K562 (cell line): ENCODE results near the gene PPP4R3B. TPM values are rescaled to one million over a fixed set of nuclear protein-coding genes. Genes with fewer than 3 reads are reported as not detected.

Experiments
- ARID4B ChIP-seq: sonication (generic); formaldehyde crosslinking; IDR thresholded peaks from 2 replicates; pipeline ENCODE4 v1.8.0; 2022; ENCODE audit warnings: mild to moderate bottlenecking, missing genetic modification reagents
- C11orf30 ChIP-seq: fragments of 450-650 bp; IDR thresholded peaks from 2 replicates; pipeline ENCODE4 v1.6.1; 2016; ENCODE audit warnings: low read depth, mild to moderate bottlenecking
- FOS ChIP-seq: IDR thresholded peaks from 3 replicates; pipeline ENCODE4 v1.6.1; 2011; ENCODE audit not compliant: insufficient read length; ENCODE audit errors: extremely low read depth
- FOXA3 ChIP-seq, 2 experiments: fragments of 450-650 bp in 1 of 2; sonication (generic) in 1 of 2; formaldehyde crosslinking; IDR thresholded peaks in 1 of 2; conservative IDR thresholded peaks in 1 of 2; 2 replicates each; pipeline versions ENCODE4 v1.4.0 to v1.8.0; 2020 to 2022; ENCODE audit warnings: mild to moderate bottlenecking in 2 of 2, missing genetic modification reagents in 1 of 2
- FOXJ2 ChIP-seq: fragments of 200-800 bp; sonication (Bioruptor generic); IDR thresholded peaks from 2 replicates; pipeline ENCODE4 v1.6.1; 2016; ENCODE audit warnings: missing genetic modification characterization, missing compliant biosample characterization
- FOXP1 ChIP-seq: sonication (generic); formaldehyde crosslinking; IDR thresholded peaks from 2 replicates; pipeline ENCODE4 v1.8.0; 2022; ENCODE audit warnings: mild to moderate bottlenecking, missing genetic modification reagents
- HDAC3 ChIP-seq: fragments of 450-650 bp; IDR thresholded peaks from 2 replicates; pipeline ENCODE4 v1.6.1; 2018; ENCODE audit warnings: borderline replicate concordance, mild to moderate bottlenecking, moderate library complexity; ENCODE audit not compliant: partially characterized antibody
- KAT7 ChIP-seq: sonication (generic); formaldehyde crosslinking; IDR thresholded peaks from 2 replicates; pipeline ENCODE4 v1.8.0; 2022; ENCODE audit warnings: missing genetic modification reagents, mild to moderate bottlenecking, borderline replicate concordance
- KHSRP ChIP-seq: fragments of 450-650 bp; IDR thresholded peaks from 2 replicates; pipeline ENCODE4 v1.6.1; 2017
- MLLT1 ChIP-seq, 2 experiments: fragments of 450-650 bp; IDR thresholded peaks; 2 replicates each; pipeline ENCODE4 v1.6.1; 2016
- MYC ChIP-seq, 2 experiments: fragments of 250-450 bp in 1 of 2; sonication (Bioruptor Pico) in 1 of 2; IDR thresholded peaks; 2 replicates each; pipeline versions ENCODE4 v1.5.1 to v1.6.1; 2012 to 2021; ENCODE audit warnings: low read depth in 2 of 2, borderline replicate concordance in 1 of 2, improper control_type of control experiment in 1 of 2, low read length in 1 of 2, mild to moderate bottlenecking in 1 of 2, moderate library complexity in 1 of 2
- NKRF ChIP-seq: fragments of 450-650 bp; IDR thresholded peaks from 2 replicates; pipeline ENCODE4 v1.6.1; 2016; ENCODE audit warnings: borderline replicate concordance
- PHF8 ChIP-seq: fragments of 200-600 bp; sonication (generic); IDR thresholded peaks from 2 replicates; pipeline ENCODE4 v1.6.1; 2012; ENCODE audit warnings: mixed run types, mild to moderate bottlenecking, inconsistent platforms, low read length, moderate library complexity, borderline replicate concordance
- SIN3A ChIP-seq, 2 experiments: fragments of 150-350 bp in 1 of 2; IDR thresholded peaks; 2 replicates each; pipeline ENCODE4 v1.6.1; 2011 to 2016; ENCODE audit warnings: borderline replicate concordance in 2 of 2, low read depth in 2 of 2, low read length in 2 of 2, mild to moderate bottlenecking in 2 of 2, moderate library complexity in 2 of 2; ENCODE audit not compliant: control insufficient read depth in 1 of 2
- TCF7L2 ChIP-seq: fragments of 150-350 bp; IDR thresholded peaks from 2 replicates; pipeline ENCODE4 v1.6.1; 2016; ENCODE audit warnings: low read depth, mild to moderate bottlenecking, low read length, moderate library complexity
- U2AF1 ChIP-seq: fragments of 200-400 bp; formaldehyde crosslinking; optimal IDR thresholded peaks from 2 replicates; pipeline ENCODE3; 2017; ENCODE audit warnings: mild to moderate bottlenecking, low read depth, low read length, moderate library complexity
- ZNF24 ChIP-seq: fragments of 450-650 bp; IDR thresholded peaks from 2 replicates; pipeline ENCODE4 v1.6.1; 2016
- ZNF41 ChIP-seq: fragments of 250-450 bp; sonication (Bioruptor Pico); conservative IDR thresholded peaks from 2 replicates; pipeline ENCODE4 v1.4.0; 2020; ENCODE audit warnings: mild to moderate bottlenecking
- polyA plus RNA-seq, 8 experiments: library from polyadenylated mRNA; depleted of rRNA in 4 of 8; stranded (reverse) in 5 of 8; unstranded in 3 of 8; fragments of >200 nt; fragmentation: Nextera tagmentation in 2 of 8; fragmentation: Illumina TruSeq in 1 of 8; extraction: Ambion mirVana in 2 of 8; extraction: Trizol in 1 of 8; gene quantifications; 2 replicates each; pipeline versions ENCODE4 v1.2.1 to v1.2.3, GENCODE V29; 2011 to 2014; ENCODE audit warnings: inconsistent platforms in 1 of 8, missing spikeins in 1 of 8
- total RNA-seq, 7 experiments: library from RNA; depleted of rRNA in 6 of 7; stranded (reverse); fragments of >200 nt in 6 of 7; fragmentation: Illumina TruSeq in 2 of 7; extraction: Trizol in 2 of 7; gene quantifications; 2 replicates each; pipeline versions ENCODE4 v1.2.1 to v1.2.3, GENCODE V29; 2011 to 2021; ENCODE audit warnings: low replicate concordance in 1 of 7

The PPP4R3B gene
- total and polyA plus RNA-seq, 9 of the 15 experiments (the other 6 are each of a cell fraction or from before 2014, with no cell fraction given), result 13.2 to 59.2 (median 41.9) TPM

GRCh38 chr2:55616551-55617174 is 759 bp downstream of the PPP4R3B start (continued):
- peak; percentile 29; the same call in 1 of the 2 replicates for TF ChIP-seq PHF8
- 0 out of 2 replicates have a peak, but pooled peaks have one; percentile 55 for TF ChIP-seq KAT7 (CRISPR knock-in tag)
- TF ChIP-seq ZNF41 (CRISPR knock-in tag), result no peak
- no peak for TF ChIP-seq MYC (IDR thresholded peaks at IDR 0.05; ENCODE audit: low read depth, low read length)
- no peak for TF ChIP-seq MYC (CRISPR knock-in tag; IDR thresholded peaks at IDR 0.05; ENCODE audit: borderline replicate concordance, low read depth)
- peak; percentile 56; the same call in 1 of the 2 replicates for TF ChIP-seq ARID4B (CRISPR knock-in tag)
- TF ChIP-seq MLLT1 (IDR thresholded peaks at IDR 0.05), result peak in 1 of 2 experiments; percentile 8; a peak in 1 of 4 replicates
- no peak for TF ChIP-seq TCF7L2
- 0 out of 2 replicates have a peak, but pooled peaks have one; percentile 8 for TF ChIP-seq C11orf30
- TF ChIP-seq FOXA3 (CRISPR knock-in tag; conservative IDR thresholded peaks at IDR 0.05 in 1 of 2, IDR thresholded peaks at IDR 0.05 in 1 of 2), result peak; percentile 40 to 54; a peak in 2 of 4 replicates
- TF ChIP-seq KHSRP, result no peak
- peak; percentile 30; the same call in 1 of the 2 replicates for TF ChIP-seq FOXP1 (CRISPR knock-in tag)
- TF ChIP-seq U2AF1, result no peak
- TF ChIP-seq SIN3A (IDR thresholded peaks at IDR 0.05; ENCODE audit: borderline replicate concordance in 2 of 2, control insufficient read depth in 1 of 2, low read depth in 2 of 2, low read length in 2 of 2), result peak; percentile 7 to 88; a peak in 2 of 4 replicates
- 0 out of 2 replicates have a peak, but pooled peaks have one; percentile 6 for TF ChIP-seq ZNF24
- TF ChIP-seq FOS, result no peak
- TF ChIP-seq HDAC3, result no peak
- peak; percentile 76 for TF ChIP-seq FOXJ2 (tag)
- peak; percentile 41; the same call in 1 of the 2 replicates for TF ChIP-seq NKRF
